ENCODE measurements around the gene GAL3ST2. TPM values are rescaled to one million over a fixed set of nuclear protein-coding genes. Genes with fewer than 3 reads are reported as not detected.

The GAL3ST2 gene
- total RNA-seq, 1 experiment from 2014 or later, result not detected

DNA sequence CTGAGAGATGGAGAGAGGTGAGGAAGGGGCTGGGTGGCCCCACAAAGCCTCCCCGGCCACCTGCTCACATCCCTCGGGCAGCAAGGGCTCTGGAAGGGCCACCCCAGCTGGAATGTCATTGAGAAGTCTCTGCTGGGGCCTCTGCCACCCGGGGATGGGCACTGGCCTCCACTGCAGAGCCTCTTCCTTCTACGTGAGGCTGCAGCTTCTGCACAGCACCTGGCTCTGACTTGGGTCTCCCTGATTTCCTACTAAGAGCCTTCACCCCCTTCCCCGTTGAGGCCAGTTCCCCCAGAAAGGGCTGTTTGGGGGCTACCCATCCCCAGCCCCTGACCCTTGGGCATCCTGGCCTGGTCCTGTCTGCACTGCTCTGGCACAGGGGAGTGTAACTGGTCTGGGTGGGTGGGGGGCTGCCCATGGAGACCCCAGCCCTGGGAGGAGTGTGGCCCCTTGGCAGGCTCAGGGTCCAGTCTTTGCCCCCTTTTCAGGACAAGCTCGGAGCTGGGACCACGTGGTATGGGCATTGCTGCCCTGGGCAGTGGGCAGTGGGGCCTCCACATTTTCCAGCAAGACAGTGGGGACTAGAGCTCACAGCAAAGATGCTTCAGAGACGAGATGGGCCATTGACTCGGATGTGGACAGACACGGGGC, 76.5 kb downstream of the GAL3ST2 start:
- ChIA-PET CTCF (no interaction called here), POLR2A (ENCODE audit: unreplicated experiment) (no interaction called here)
- H3K4me1 ChIP-seq (ENCODE audit: insufficient read depth, low read length), result no peaks in the 10 kb centered on the region; the same call in 1 of the 2 replicates
- no peaks in the 10 kb centered on the region for H3K36me3 ChIP-seq (ENCODE audit: low read depth, low read length)
- no peak overlapping the region for H3K4me2 ChIP-seq (ENCODE audit: low read length)
- H3K4me3 ChIP-seq (ENCODE audit: low read length), result no peak overlapping the region
- DNase-seq (no peak), ATAC-seq (no peak)
- no peaks in the 10 kb centered on the region for H3K79me2 ChIP-seq (ENCODE audit: low read length)
- no peak overlapping the region for H3K9ac ChIP-seq (ENCODE audit: low read length)
- H2AFZ ChIP-seq (ENCODE audit: low read length), result no peak overlapping the region
- TF ChIP-seq EZH2phosphoT487 (IDR thresholded peaks at IDR 0.05; ENCODE audit: borderline replicate concordance, low read length) (no peak), EZH2 (IDR thresholded peaks at IDR 0.05; ENCODE audit: low read length, unreplicated experiment) (no peak)
- TF ChIP-seq, protein P1, sequence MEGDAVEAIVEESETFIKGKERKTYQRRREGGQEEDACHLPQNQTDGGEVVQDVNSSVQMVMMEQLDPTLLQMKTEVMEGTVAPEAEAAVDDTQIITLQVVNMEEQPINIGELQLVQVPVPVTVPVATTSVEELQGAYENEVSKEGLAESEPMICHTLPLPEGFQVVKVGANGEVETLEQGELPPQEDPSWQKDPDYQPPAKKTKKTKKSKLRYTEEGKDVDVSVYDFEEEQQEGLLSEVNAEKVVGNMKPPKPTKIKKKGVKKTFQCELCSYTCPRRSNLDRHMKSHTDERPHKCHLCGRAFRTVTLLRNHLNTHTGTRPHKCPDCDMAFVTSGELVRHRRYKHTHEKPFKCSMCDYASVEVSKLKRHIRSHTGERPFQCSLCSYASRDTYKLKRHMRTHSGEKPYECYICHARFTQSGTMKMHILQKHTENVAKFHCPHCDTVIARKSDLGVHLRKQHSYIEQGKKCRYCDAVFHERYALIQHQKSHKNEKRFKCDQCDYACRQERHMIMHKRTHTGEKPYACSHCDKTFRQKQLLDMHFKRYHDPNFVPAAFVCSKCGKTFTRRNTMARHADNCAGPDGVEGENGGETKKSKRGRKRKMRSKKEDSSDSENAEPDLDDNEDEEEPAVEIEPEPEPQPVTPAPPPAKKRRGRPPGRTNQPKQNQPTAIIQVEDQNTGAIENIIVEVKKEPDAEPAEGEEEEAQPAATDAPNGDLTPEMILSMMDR (conservative IDR thresholded peaks at IDR 0.05; ENCODE audit: low read depth, low read length), result no peak
- H4K20me1 ChIP-seq (ENCODE audit: low read length), result no peaks in the 10 kb centered on the region
- H3K27ac ChIP-seq (ENCODE audit: low read length), result no peak overlapping the region
- intact Hi-C loops (cut with micrococcal nuclease), result no loop called here
- H3K9me3 ChIP-seq (ENCODE audit: low read length), result no peaks in the 10 kb centered on the region
- BruUV-seq (replicated peaks), result no TSS peak
- no peaks in the 10 kb centered on the region for H3F3A ChIP-seq (ENCODE audit: low read length, unreplicated experiment)
- no peaks in the 10 kb centered on the region for H3K9me2 ChIP-seq (replicated peaks; ENCODE audit: low read length)
- H3K27me3 ChIP-seq (ENCODE audit: low read length), result no peaks in the 10 kb centered on the region

Other genes starting within 250 kb of the GAL3ST2 start
- 30.2 and 39.3 TPM in 2 replicates for gene BOK, start 218.1 kb upstream of the GAL3ST2 start, total RNA-seq (2014; rRNA removed)
- 75.1 and 102 TPM in 2 replicates for gene THAP4, start 139.7 kb upstream of the GAL3ST2 start, total RNA-seq (2014; rRNA removed)
- 83.0 and 88.6 TPM in 2 replicates for gene ATG4B, start 139.1 kb upstream of the GAL3ST2 start, total RNA-seq (2014; rRNA removed)
- gene DTYMK, start 90.0 kb upstream of the GAL3ST2 start, total RNA-seq (2014; rRNA removed), result 130 and 155 TPM in 2 replicates
- 30.2 and 32.1 TPM in 2 replicates for gene ING5, start 74.8 kb upstream of the GAL3ST2 start, total RNA-seq (2014; rRNA removed)
- gene D2HGDH, start 42.2 kb upstream of the GAL3ST2 start, total RNA-seq (2014; rRNA removed), result 28.5 and 51.2 TPM in 2 replicates
- not detected in 2 replicates for gene NEU4, start 32.4 kb downstream of the GAL3ST2 start, total RNA-seq (2014; rRNA removed)
- gene PDCD1, start 82.1 kb downstream of the GAL3ST2 start, total RNA-seq (2014; rRNA removed), result not detected in 2 replicates
- not detected in 2 replicates for gene RTP5, start 92.9 kb downstream of the GAL3ST2 start, total RNA-seq (2014; rRNA removed)

Measured in PC-3 (cell line).